Large intestine (tissue), 3 donors: ENCODE measurements around the gene GH1. TPM values are rescaled to one million over a fixed set of nuclear protein-coding genes. Genes with fewer than 3 reads are reported as not detected.

Experiments used
- DNase-seq, 2 donors: peaks; one replicate each; pipeline versions ENCODE4 v3.0.0 to v3.0.0-alpha.2; 2013
- H3K27ac ChIP-seq: one replicate; pipeline ENCODE4 v1.5.1; 2013; ENCODE audit warnings: low read length
- H3K27me3 ChIP-seq: 2 replicates; pipeline ENCODE4 v1.6.1; 2013; ENCODE audit warnings: low read length; ENCODE audit not compliant: control insufficient read depth, insufficient read depth
- H3K36me3 ChIP-seq: 2 replicates; pipeline ENCODE4 v1.6.1; 2013; ENCODE audit warnings: low read length; ENCODE audit not compliant: control insufficient read depth, insufficient read depth
- H3K4me1 ChIP-seq: one replicate; pipeline ENCODE4 v1.6.1; 2013; ENCODE audit warnings: low read length; ENCODE audit not compliant: control insufficient read depth, insufficient read depth
- H3K4me3 ChIP-seq: one replicate; pipeline ENCODE4 v1.5.1; 2013; ENCODE audit warnings: low read length
- H3K9me3 ChIP-seq: one replicate; pipeline ENCODE4 v1.6.1; 2013; ENCODE audit warnings: mild to moderate bottlenecking, low read depth, low read length, moderate library complexity; ENCODE audit not compliant: control insufficient read depth
- WGBS: methylation state at CpG from one replicate; pipeline ENCODE4 v1.1.5; 2013; ENCODE audit warnings: low lambda C conversion rate; ENCODE audit not compliant: insufficient coverage; 5-methylcytosine and 5-hydroxymethylcytosine counted together
- polyA plus RNA-seq: library from polyadenylated mRNA; unstranded; fragments of 120-200 nt; gene quantifications from one replicate; pipeline ENCODE4 v1.2.1, GENCODE V29; 2013

GH1 gene
- polyA plus RNA-seq, 1 donor = not detected

DNA sequence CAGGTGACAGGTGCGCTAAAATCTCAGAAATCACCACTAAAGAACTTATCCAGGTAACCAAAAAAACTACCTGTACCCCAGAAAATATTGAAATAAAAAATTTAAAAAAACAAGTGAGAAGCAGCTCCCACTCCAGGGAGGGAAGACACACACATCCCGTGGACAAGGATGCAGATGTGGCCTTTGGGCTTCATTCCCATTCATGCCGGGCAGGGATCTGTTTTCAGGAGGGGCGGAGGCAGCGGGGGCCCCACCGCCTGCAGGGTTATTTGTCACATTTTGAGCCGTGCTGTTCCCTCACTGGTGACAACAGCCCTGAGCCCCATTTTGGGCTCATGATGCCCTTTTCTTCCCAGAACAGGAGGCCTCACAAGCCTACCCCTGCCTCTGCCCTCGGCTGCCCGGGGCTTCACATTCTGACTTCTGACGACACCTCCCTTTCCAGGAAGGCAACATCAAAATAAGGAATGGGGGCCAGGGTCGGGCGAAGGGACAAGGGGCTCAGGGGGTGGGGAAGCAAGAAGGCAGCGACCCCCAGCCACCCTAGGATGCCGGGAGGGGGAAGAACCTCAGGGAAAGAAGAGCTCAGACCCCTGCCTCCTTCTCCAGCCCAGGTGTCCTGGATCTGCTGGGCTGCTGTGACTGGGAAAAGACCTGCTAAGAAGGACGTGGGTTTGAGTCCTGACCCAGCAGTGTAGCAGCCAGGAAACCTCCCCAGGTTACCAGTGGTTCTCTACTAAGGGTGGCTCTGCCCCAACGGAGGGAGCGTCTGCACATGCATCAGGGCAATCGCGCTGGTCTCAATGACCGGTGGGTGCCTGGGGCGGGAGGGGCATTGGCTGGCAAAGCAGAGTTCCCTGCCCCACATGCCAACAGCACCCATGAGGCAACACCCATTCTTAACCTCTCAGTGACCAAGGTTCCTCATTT lies 15.8 kb upstream of the GH1 start:
- 100% methylated on average over 1 of the region's 21 CpGs for WGBS
- H3K27ac ChIP-seq = no peak overlapping the region
- DNase-seq = no peak
- H3K27me3 ChIP-seq = no peaks in the 10 kb centered on the region
- H3K9me3 ChIP-seq = no peaks in the 10 kb centered on the region
- no peak overlapping the region for H3K4me3 ChIP-seq
- H3K4me1 ChIP-seq = no peaks in the 10 kb centered on the region
- H3K36me3 ChIP-seq = no peaks in the 10 kb centered on the region

DNA sequence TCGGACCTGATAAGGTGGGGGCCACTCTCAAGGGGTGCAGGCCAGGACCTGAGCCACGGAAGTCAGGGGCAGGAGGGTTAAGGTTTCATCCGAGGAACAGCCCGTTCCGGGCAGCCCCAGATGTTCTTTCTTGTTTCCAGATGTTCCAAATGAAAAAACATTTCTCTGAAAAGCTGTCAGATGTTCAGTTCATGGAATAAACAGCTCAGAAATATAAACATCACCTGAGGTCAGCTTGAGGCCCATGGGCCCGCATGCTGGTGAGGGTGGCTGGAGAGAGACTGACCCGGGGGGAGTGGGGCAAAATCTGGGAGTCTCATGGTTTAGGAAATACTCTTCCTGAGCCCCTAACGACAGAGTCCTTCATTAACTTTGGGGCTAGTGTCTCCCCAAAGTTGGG lies 15.0 kb upstream of the GH1 start:
- Histone ChIP-seq H3K27me3 (no peaks in the 10 kb centered on the region), H3K4me1 (no peaks in the 10 kb centered on the region), H3K9me3 (no peaks in the 10 kb centered on the region), H3K4me3 (no peak overlapping the region), H3K36me3 (no peaks in the 10 kb centered on the region), H3K27ac (no peak overlapping the region)
- DNase-seq = no peak
- no CpG with 5 or more reads among the region's 8 CpGs for WGBS

DNA sequence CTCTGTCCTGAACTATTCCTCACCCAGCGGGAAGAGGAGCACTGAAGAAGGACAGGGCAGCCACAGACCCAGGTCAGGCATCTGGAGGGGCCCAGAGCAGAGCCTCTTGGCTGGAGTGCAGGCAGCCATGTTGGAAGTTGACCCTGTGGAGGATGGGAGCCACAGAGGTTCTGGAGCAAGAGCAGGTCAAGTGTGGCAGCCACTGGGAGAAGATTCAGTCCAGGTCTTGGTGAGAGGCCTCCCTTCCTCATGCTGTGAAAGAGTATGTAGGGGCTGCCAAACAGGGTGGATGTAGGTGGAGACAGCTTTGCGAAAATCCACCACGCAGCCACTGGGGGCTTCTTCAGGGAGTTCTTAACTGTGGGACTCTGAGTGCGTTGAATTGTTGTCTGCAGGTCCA lies 14.1 kb upstream of the GH1 start:
- DNase-seq = no peak

DNA sequence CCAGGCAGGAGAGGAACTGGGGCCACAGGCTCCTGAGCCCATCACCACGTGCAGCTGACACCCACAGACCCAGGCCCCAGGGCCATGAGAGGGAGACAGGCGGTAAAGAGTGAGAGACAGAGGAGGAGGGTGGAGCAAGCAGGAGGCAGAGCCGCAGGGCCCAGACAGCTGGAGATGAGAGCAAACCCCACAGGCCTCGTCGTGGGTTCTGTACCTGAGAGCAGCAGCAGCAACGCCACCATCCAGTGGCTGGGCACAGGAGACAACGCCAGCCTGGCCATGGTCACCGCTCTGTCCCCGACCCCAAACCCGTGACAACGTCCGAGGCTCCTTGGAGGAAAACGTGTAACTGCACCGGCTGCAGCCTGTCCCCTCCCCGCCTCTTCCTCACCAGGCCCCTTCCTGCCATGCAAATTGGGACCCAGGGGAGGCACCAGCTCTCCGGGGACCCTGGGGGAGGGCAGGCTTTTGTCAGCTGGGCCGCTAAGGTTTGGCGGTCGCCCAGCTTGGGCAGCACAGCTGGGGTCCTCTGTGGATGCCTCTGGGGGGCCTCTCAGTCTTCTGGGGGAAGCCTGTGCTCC lies 13.4 kb upstream of the GH1 start, which contains the start of gene CD79B:
CD79B (minus strand) TSS at position 351 of the 581 bp plus-strand sequence; CDS start at position 281, 70 bp downstream.
- Histone ChIP-seq H3K27ac (no peak within 1 kb of the TSS), H3K4me3 (no peak within 1 kb of the TSS)

More for the DNA sequence above, 14.1 kb upstream of the GH1 start:
- H3K27me3 ChIP-seq = no peaks in the 10 kb centered on the region
- H3K36me3 ChIP-seq = no peaks in the 10 kb centered on the region
- WGBS = no CpG with 5 or more reads among the region's 4 CpGs
- H3K9me3 ChIP-seq = no peaks in the 10 kb centered on the region
- H3K4me3 ChIP-seq = no peak overlapping the region
- no peaks in the 10 kb centered on the region for H3K4me1 ChIP-seq
- H3K27ac ChIP-seq = no peak overlapping the region

DNA sequence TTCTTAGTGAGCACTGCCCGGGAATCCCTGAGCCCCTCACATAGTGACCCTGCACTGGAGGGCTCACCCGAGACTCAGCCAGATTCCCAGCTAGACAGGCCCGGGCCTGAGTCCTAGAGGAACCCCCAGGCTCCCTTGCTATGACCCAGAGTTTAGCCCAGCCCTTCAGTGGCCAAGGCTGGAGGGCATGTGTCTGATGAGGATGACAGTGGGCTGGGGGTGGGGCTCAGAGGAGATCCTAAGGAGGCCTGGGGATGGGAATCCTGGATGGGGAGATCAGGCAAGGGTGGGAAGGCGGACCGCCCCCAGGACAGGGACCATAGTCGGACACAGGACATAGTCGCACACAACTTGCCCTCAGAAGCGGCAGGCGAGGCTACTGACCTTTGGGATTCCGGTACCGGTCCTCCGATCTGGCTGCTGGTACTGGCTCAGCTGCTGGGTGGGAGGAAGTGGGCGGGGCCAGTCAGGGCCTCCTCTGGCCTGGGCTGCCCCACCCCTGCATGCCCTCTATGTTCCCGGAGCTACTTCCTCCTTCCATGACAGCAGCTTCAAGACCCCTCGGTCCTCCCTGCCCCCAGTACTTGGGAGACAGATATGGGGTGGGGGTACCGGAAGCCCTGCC lies 12.4 kb upstream of the GH1 start:
- Histone ChIP-seq H3K9me3 (no peaks in the 10 kb centered on the region), H3K36me3 (no peaks in the 10 kb centered on the region), H3K27ac (no peak overlapping the region), H3K4me1 (no peaks in the 10 kb centered on the region), H3K27me3 (no peaks in the 10 kb centered on the region), H3K4me3 (no peak overlapping the region)
- no CpG with 5 or more reads among the region's 16 CpGs for WGBS
- DNase-seq = peak in 1 of 2 donors; percentile 42

More for the DNA sequence above, 13.4 kb upstream of the GH1 start, which contains the start of gene CD79B:
- H3K27me3 ChIP-seq = no peaks in the 10 kb centered on the region
- WGBS = no CpG with 5 or more reads among the region's 19 CpGs
- no peaks in the 10 kb centered on the region for H3K4me1 ChIP-seq
- no peak for DNase-seq
- no peaks in the 10 kb centered on the region for H3K36me3 ChIP-seq
- no peaks in the 10 kb centered on the region for H3K9me3 ChIP-seq

DNA sequence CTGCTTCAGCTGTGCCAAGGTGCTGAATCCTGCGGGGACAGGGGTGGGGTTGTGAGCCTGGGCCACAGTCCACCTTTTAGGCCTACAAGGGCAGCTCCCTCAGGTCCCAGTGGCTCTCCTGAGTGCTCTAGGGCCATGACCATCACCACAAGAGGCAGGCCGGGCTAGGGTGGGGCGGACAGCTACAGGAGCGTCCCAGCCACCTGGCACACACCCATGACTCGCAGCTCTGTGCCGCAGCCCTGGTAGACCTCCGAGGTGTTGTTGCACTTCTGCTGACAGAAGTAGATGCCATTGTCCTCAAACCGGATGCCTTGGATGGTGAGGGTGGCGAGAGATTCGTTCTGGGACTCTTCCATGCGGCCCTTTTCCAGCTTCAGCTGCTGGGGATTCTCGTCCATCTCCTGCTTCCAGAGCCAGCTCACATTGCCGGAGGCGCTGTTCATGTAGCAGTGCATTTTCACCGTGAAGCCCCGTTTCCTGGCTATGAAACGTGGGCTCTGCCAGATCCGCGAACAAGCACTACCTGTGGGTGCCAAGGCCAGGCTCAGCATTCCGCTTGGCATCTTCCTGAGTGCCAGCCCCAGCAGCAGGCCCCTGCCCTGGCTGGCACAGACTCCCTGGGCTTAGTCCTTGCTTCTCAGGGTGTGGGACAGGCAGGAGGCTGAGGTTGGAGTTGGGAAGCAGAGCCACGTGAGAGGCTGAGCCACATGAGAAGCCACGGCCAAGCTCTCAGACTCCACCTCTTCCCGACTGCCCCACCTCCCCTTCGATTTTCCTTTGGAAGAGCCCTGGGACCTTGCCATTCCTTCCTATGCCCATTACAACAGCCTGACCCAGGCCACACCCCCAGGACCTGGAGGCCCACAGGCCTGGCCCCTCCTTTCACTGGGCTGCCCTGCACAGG lies 11.5 kb upstream of the GH1 start:
- Histone ChIP-seq H3K27ac (no peak overlapping the region), H3K27me3 (no peaks in the 10 kb centered on the region), H3K36me3 (no peaks in the 10 kb centered on the region), H3K4me1 (no peaks in the 10 kb centered on the region), H3K9me3 (no peaks in the 10 kb centered on the region), H3K4me3 (no peak overlapping the region)
- no peak for DNase-seq
- no CpG with 5 or more reads among the region's 24 CpGs for WGBS

DNA sequence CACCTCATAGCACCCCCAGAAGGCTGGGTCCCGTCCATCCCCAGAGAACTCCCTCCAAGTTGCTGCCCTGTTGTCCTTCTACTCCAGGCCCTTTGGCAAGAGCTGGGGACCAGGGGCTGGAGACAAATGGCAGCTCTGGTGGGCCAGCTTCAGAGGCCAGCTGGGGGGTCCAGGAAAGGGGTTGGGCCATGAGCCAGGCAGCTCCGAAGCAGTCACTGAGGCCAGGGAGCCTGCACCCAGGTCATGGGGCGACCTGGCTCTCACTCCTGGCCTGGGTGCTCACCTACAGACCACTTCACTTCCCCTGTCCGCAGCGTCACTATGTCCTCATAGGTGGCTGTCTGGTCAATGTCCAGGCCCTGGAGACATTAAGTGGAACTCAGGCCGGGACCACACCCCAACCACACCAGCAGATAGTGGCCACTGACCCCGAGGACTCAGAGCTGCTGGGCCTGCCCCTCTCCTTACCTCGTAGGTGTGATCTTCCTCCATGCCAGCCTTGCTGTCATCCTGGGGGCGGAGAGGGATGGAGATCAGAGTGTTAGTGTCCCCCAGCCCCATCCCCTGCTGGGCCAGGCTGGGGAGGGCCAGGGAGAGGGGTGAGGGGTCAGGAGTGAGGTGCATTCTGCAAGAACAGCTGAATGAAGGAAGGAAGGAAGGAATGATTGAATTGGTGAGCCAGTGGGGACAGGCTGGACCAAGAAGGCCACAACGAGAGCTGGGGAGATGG lies 10.5 kb upstream of the GH1 start:
- Histone ChIP-seq H3K27me3 (no peaks in the 10 kb centered on the region), H3K9me3 (no peaks in the 10 kb centered on the region), H3K36me3 (no peaks in the 10 kb centered on the region), H3K27ac (no peak overlapping the region), H3K4me1 (no peaks in the 10 kb centered on the region), H3K4me3 (no peak overlapping the region)
- DNase-seq = no peak
- WGBS = no CpG with 5 or more reads among the region's 10 CpGs

DNA sequence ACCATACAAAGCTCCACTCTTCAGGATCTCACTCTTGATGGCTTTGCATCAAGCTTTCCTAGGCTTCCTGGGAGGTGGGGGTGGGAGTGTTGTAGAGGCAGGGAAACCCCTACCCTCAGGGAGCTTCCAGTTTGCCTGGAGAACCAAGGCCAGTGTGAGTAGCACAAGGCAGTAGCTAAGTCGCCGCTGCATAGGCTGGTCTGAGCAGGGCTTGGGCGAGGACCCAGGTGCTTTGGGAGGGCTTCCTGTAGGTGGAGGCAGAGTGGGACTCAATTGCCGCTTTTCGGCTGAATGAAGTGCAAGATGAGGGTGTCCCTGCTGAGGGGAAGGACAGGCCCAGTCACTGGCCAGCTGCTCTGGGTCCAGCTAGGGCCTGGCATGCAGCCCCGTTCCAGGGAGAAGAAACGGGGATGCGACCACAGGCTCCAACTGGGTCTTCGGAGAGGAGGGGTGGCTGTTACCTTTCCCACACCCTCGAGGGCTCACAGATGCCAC lies 9.6 kb upstream of the GH1 start:
- H3K27me3 ChIP-seq = no peaks in the 10 kb centered on the region

DNA sequence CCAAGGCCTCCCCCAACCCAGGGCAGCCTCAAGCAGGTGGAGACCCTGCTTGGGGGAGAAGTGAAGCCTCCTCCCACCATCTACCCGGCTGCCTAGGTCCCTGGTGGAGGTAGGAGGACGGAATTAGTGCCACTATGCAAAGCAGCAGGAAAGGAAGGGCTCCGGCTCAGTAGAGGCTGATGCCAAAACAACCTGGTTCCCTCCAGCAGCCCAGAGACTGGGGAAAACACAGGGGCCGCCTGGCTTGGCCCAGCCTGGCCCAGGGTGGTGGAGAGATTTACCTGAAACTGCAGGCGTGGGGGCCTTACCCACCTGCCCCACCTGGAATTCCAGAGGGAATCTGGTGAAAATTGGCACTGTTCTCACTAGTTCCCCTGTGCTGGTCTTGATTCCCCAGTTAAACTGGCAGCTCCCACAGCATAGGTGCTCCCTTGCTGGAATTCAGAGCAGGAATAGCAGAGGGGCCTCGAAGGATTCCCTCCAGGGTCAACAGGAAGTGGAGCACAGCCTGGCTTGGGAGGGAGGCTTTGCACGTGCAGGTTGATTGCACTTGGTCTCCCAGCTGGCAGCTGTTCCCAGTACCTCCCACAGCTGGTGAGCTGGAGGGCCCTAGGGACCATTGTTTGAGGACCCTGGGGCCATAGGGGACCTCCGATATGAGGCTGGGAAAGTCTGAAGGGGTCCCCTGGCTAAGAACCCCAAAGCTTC lies 9.0 kb upstream of the GH1 start:
- H3K36me3 ChIP-seq = no peaks in the 10 kb centered on the region
- no CpG with 5 or more reads among the region's 8 CpGs for WGBS
- H3K27ac ChIP-seq = no peak overlapping the region
- no peak for DNase-seq
- H3K4me1 ChIP-seq = no peaks in the 10 kb centered on the region
- H3K4me3 ChIP-seq = no peak overlapping the region
- H3K9me3 ChIP-seq = no peaks in the 10 kb centered on the region
- no peaks in the 10 kb centered on the region for H3K27me3 ChIP-seq

More for the DNA sequence above, 9.6 kb upstream of the GH1 start:
- H3K4me3 ChIP-seq = no peak overlapping the region
- H3K27ac ChIP-seq = no peak overlapping the region
- no peak for DNase-seq
- no CpG with 5 or more reads among the region's 10 CpGs for WGBS
- H3K4me1 ChIP-seq = no peaks in the 10 kb centered on the region
- no peaks in the 10 kb centered on the region for H3K36me3 ChIP-seq
- H3K9me3 ChIP-seq = no peaks in the 10 kb centered on the region
